AG04449 (cell line): ENCODE measurements around the gene PIGC.

Source experiments
- CTCF ChIA-PET: fragments of 350-600 bp; formaldehyde crosslinking; extraction: SDS; loops from one replicate; lab custom pipeline; 2021; ENCODE audit warnings: antibody characterized with exemption; lab: Yijun Ruan, JAX
- POLR2A ChIA-PET: fragments of 400-600, 350-600 bp; formaldehyde crosslinking; extraction: SDS; loops from one replicate; lab custom pipeline; 2020; ENCODE audit warnings: antibody characterized with exemption, inconsistent platforms; lab: Yijun Ruan, JAX
- DNase-seq: peaks from one replicate; pipeline ENCODE4 v3.0.0-alpha.2; 2010; ENCODE audit warnings: low read depth, low spot score
- H3K4me3 ChIP-seq: 2 replicates; pipeline ENCODE4 v1.5.1; 2011; ENCODE audit warnings: low read depth, mild to moderate bottlenecking, control low read depth, low read length
- CTCF ChIP-seq: IDR thresholded peaks from one replicate; pipeline ENCODE4 v1.5.1; 2011; ENCODE audit warnings: mild to moderate bottlenecking, moderate library complexity, low read length, control low read depth, inconsistent platforms; ENCODE audit not compliant: insufficient read depth; ENCODE audit errors: missing control alignments

The PIGC gene

GRCh38 chr1:172399756-172400721 lies 43.8 kb downstream of the PIGC start:
- CTCF ChIA-PET: interaction anchor here (0.7 to 7.1 kb wide), 44 partner anchors 8 to 414 kb away, joined by 3 to 69 read pairs (median 4); partner anchors contain the start of gene C1orf105
- DNase-seq: no peak
- H3K4me3 ChIP-seq: no peak overlapping the region
- POLR2A ChIA-PET: interaction anchor here (0.6 to 2.8 kb wide), 4 partner anchors 41 to 257 kb away, joined by 3 to 15 read pairs (median 9); no protein-coding TSS in a partner anchor
- TF ChIP-seq CTCF: no peak

- DNase-seq: peak; percentile 89
- POLR2A ChIA-PET: interaction anchor here (0.6 to 2.8 kb wide), 4 partner anchors 41 to 256 kb away, joined by 3 to 15 read pairs (median 9); no protein-coding TSS in a partner anchor
- no peak overlapping the region for H3K4me3 ChIP-seq
- peak; percentile 23 for TF ChIP-seq CTCF
- CTCF ChIA-PET: interaction anchor here (0.6 to 7.1 kb wide), 37 partner anchors 9 to 414 kb away, joined by 3 to 69 read pairs (median 4); partner anchors contain the start of gene C1orf105
Observed at GRCh38 chr1:172398970-172399755, 44.7 kb downstream of the PIGC start.

GRCh38 chr1:172398193-172398592 lies 45.7 kb downstream of the PIGC start:
- no peak for DNase-seq
- no peak overlapping the region for H3K4me3 ChIP-seq
- no peak for TF ChIP-seq CTCF
- ChIA-PET CTCF (interaction anchor here (1.2 to 7.1 kb wide), 9 partner anchors 10 to 413 kb away, joined by 4 to 69 read pairs (median 6); no protein-coding TSS in a partner anchor), POLR2A (interaction anchor here (0.7 to 2.8 kb wide), 3 partner anchors 40 to 255 kb away, joined by 3 to 15 read pairs (median 7); no protein-coding TSS in a partner anchor)

GRCh38 chr1:172397633-172398032 lies 46.2 kb downstream of the PIGC start:
- no peak for DNase-seq
- TF ChIP-seq CTCF: no peak
- ChIA-PET POLR2A (interaction anchor here (0.7 to 2.8 kb wide), 2 partner anchors 39 to 253 kb away, joined by 3 to 15 read pairs; no protein-coding TSS in a partner anchor), CTCF (interaction anchor here (0.7 to 7.1 kb wide), 8 partner anchors 13 to 412 kb away, joined by 3 to 69 read pairs (median 5); no protein-coding TSS in a partner anchor)
- no peak overlapping the region for H3K4me3 ChIP-seq

GRCh38 chr1:172397221-172397620 lies 46.6 kb downstream of the PIGC start:
- no peak for DNase-seq
- TF ChIP-seq CTCF: no peak
- ChIA-PET CTCF (interaction anchor here (0.7 to 7.1 kb wide), 6 partner anchors 31 to 399 kb away, joined by 3 to 69 read pairs (median 4); no protein-coding TSS in a partner anchor), POLR2A (interaction anchor here (2.8 kb wide), 1 partner anchor 39 kb away, joined by 15 read pairs; no protein-coding TSS in a partner anchor)
- no peak overlapping the region for H3K4me3 ChIP-seq
